ENCODE data around the gene SPRYD7.
"Not testable (repeated sequence)": the region's sequence is repeated elsewhere in the genome, so short reads cannot be mapped to it uniquely, and the experiment has no call there.

SPRYD7 gene

GRCh38 chr13:49953560-49953959, 17.4 kb upstream of the SPRYD7 start:
- in situ Hi-C loops (cut with MboI; ENCODE audit: low sequenced_read_pairs, unreplicated experiment) = no loop called here
- TF ChIP-seq CTCF (IDR thresholded peaks at IDR 0.05; ENCODE audit: borderline replicate concordance, control extremely low read depth, extremely low read depth, insufficient read depth, missing control alignments) = no peak
- DNase-seq (ENCODE audit: low spot score) = no peak

GRCh38 chr13:49951754-49952535, 15.8 kb upstream of the SPRYD7 start:
- no peak for DNase-seq (ENCODE audit: low spot score)
- TF ChIP-seq CTCF (IDR thresholded peaks at IDR 0.05; ENCODE audit: borderline replicate concordance, control extremely low read depth, extremely low read depth, insufficient read depth, missing control alignments) = no peak
- in situ Hi-C loops (cut with MboI; ENCODE audit: low sequenced_read_pairs, unreplicated experiment) = no loop called here

- DNase-seq (ENCODE audit: low spot score) = not testable (repeated sequence)
Observed at GRCh38 chr13:49948777-49949270, 12.7 kb upstream of the SPRYD7 start.

GRCh38 chr13:49939321-49939720, 3.2 kb upstream of the SPRYD7 start:
- TF ChIP-seq CTCF (IDR thresholded peaks at IDR 0.05; ENCODE audit: borderline replicate concordance, control extremely low read depth, extremely low read depth, insufficient read depth, missing control alignments) = no peak
- DNase-seq (ENCODE audit: low spot score) = no peak
- in situ Hi-C loops (cut with MboI; ENCODE audit: low sequenced_read_pairs, unreplicated experiment) = no loop called here

More at GRCh38 chr13:49948777-49949270, 12.7 kb upstream of the SPRYD7 start:
- in situ Hi-C loops (cut with MboI; ENCODE audit: low sequenced_read_pairs, unreplicated experiment) = not testable (repeated sequence)

- TF ChIP-seq CTCF (IDR thresholded peaks at IDR 0.05; ENCODE audit: borderline replicate concordance, control extremely low read depth, extremely low read depth, insufficient read depth, missing control alignments) = no peak
- in situ Hi-C loops (cut with MboI; ENCODE audit: low sequenced_read_pairs, unreplicated experiment) = no loop called here
- DNase-seq (ENCODE audit: low spot score) = no peak
Observed at GRCh38 chr13:49938921-49939320, 2.8 kb upstream of the SPRYD7 start.

- no peak for TF ChIP-seq CTCF (IDR thresholded peaks at IDR 0.05; ENCODE audit: borderline replicate concordance, control extremely low read depth, extremely low read depth, insufficient read depth, missing control alignments)
- in situ Hi-C loops (cut with MboI; ENCODE audit: low sequenced_read_pairs, unreplicated experiment) = no loop called here
- no peak for DNase-seq (ENCODE audit: low spot score)
Observed at GRCh38 chr13:49938314-49938713, 2.2 kb upstream of the SPRYD7 start.

GRCh38 chr13:49936968-49937273, 781 bp upstream of the SPRYD7 start:
- DNase-seq (ENCODE audit: low spot score) = no peak
- no peak for TF ChIP-seq CTCF (IDR thresholded peaks at IDR 0.05; ENCODE audit: borderline replicate concordance, control extremely low read depth, extremely low read depth, insufficient read depth, missing control alignments)
- in situ Hi-C loops (cut with MboI; ENCODE audit: low sequenced_read_pairs, unreplicated experiment) = no loop called here

Data from GM13976 (cell line).